Measurements from ENCODE around the gene ARMC12. TPM values are rescaled to one million over a fixed set of nuclear protein-coding genes. Genes with fewer than 3 reads are reported as not detected.
A peak's percentile ranks its signal among the peaks of the same experiment; 100 is the strongest.

Gene ARMC12
- total and polyA plus RNA-seq, 2 of the 13 experiments (the other 11 are each of a cell fraction or from before 2014, with no cell fraction given): 1.3 TPM; not detected in 1

- peak; percentile 40; the same call in 1 of the 3 replicates for ATAC-seq
- intact Hi-C loops (cut with micrococcal nuclease; ENCODE audit: unreplicated experiment): no loop called here
These were observed 26.5 kb upstream of the ARMC12 start for GRCh38 chr6:35710241-35710847.

More at GRCh38 chr6:35710241-35710847, 26.5 kb upstream of the ARMC12 start:
- Histone ChIP-seq H2AFZ (ENCODE audit: low read length) (no peak overlapping the region), H3K4me3 (replicated peaks in 1 of 3; ENCODE audit: insufficient read depth in 1 of 3, low read depth in 2 of 3, low read length in 3 of 3) (no peak overlapping the region), H3K27ac (ENCODE audit: extremely low read length, insufficient read depth, low read length) (no peak overlapping the region), H3K4me2 (ENCODE audit: low read depth, low read length) (no peak overlapping the region), H3K36me3 (replicated peaks in 1 of 2; ENCODE audit: control insufficient read depth in 1 of 2, insufficient read depth in 2 of 2, low read length in 2 of 2) (no peaks in the 10 kb centered on the region), H3K9me3 (ENCODE audit: low read length) (no peaks in the 10 kb centered on the region), H3K4me1 (ENCODE audit: insufficient read depth, low read length) (peaks cover 25% of the 10 kb centered on the region), H4K20me1 (ENCODE audit: insufficient read depth, low read length) (no peaks in the 10 kb centered on the region), H3K79me2 (ENCODE audit: insufficient read depth, low read length) (no peaks in the 10 kb centered on the region), H3K9ac (ENCODE audit: insufficient read depth, low read depth, low read length) (no peak overlapping the region), H3K27me3 (ENCODE audit: control insufficient read depth in 1 of 2, insufficient read depth in 2 of 2, low read length in 2 of 2) (no peaks in the 10 kb centered on the region)
- TF ChIP-seq ATF6 (CRISPR knock-in tag; conservative IDR thresholded peaks at IDR 0.05): no peak
- 0 out of 2 replicates have a peak, but pooled peaks have one; percentile 11 for TF ChIP-seq FOSL1 (CRISPR knock-in tag; IDR thresholded peaks at IDR 0.05; ENCODE audit: borderline replicate concordance)
- no peak for TF ChIP-seq PTBP1 (IDR thresholded peaks at IDR 0.05; ENCODE audit: low read depth, low read length, poor library complexity, severe bottlenecking)
- TF ChIP-seq, protein P1, sequence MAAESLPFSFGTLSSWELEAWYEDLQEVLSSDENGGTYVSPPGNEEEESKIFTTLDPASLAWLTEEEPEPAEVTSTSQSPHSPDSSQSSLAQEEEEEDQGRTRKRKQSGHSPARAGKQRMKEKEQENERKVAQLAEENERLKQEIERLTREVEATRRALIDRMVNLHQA (CRISPR knock-in tag; IDR thresholded peaks at IDR 0.05): no peak
- peak; percentile 91 for TF ChIP-seq FOSL2 (CRISPR knock-in tag; IDR thresholded peaks at IDR 0.05)
- TF ChIP-seq THAP8 (CRISPR knock-in tag; IDR thresholded peaks at IDR 0.05; ENCODE audit: borderline replicate concordance): no peak
- TF ChIP-seq SAP130 (CRISPR knock-in tag; IDR thresholded peaks at IDR 0.05; ENCODE audit: low read depth): 0 out of 2 replicates have a peak, but pooled peaks have one; percentile 17
- TF ChIP-seq ATF3 (CRISPR knock-in tag; IDR thresholded peaks at IDR 0.05): peak; percentile 66; the same call in 1 of the 2 replicates
- TF ChIP-seq RARA (CRISPR knock-in tag; IDR thresholded peaks at IDR 0.05): 0 out of 2 replicates have a peak, but pooled peaks have one; percentile 22
- TF ChIP-seq, protein P2, sequence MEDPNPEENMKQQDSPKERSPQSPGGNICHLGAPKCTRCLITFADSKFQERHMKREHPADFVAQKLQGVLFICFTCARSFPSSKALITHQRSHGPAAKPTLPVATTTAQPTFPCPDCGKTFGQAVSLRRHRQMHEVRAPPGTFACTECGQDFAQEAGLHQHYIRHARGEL (CRISPR knock-in tag; IDR thresholded peaks at IDR 0.05): no peak
- TF ChIP-seq, protein P3, sequence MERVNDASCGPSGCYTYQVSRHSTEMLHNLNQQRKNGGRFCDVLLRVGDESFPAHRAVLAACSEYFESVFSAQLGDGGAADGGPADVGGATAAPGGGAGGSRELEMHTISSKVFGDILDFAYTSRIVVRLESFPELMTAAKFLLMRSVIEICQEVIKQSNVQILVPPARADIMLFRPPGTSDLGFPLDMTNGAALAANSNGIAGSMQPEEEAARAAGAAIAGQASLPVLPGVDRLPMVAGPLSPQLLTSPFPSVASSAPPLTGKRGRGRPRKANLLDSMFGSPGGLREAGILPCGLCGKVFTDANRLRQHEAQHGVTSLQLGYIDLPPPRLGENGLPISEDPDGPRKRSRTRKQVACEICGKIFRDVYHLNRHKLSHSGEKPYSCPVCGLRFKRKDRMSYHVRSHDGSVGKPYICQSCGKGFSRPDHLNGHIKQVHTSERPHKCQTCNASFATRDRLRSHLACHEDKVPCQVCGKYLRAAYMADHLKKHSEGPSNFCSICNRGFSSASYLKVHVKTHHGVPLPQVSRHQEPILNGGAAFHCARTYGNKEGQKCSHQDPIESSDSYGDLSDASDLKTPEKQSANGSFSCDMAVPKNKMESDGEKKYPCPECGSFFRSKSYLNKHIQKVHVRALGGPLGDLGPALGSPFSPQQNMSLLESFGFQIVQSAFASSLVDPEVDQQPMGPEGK (CRISPR knock-in tag; IDR thresholded peaks at IDR 0.05): no peak
- TF ChIP-seq MAFK (conservative IDR thresholded peaks at IDR 0.05 in 1 of 2, IDR thresholded peaks at IDR 0.05 in 1 of 2; ENCODE audit: low read length in 2 of 2): peak; percentile 54 to 59; a peak in 3 of 4 replicates
- peak; percentile 93 for TF ChIP-seq CEBPB (IDR thresholded peaks at IDR 0.05; ENCODE audit: borderline replicate concordance, low read depth, low read length)
- TF ChIP-seq CEBPG (CRISPR knock-in tag; IDR thresholded peaks at IDR 0.05): peak; percentile 81
- peak; percentile 42; the same call in 1 of the 2 replicates for TF ChIP-seq MAFF (IDR thresholded peaks at IDR 0.05; ENCODE audit: low read depth, low read length)
- peak; percentile 54 for FAIRE-seq
- in situ Hi-C loops (cut with HindIII; ENCODE audit: extremely low pct_ligation_motif_present, low pct_unique_long_range_greater_than_20kb): no loop called here
- ChIA-PET POLR2A (no interaction called here), CTCF (ENCODE audit: low intra/inter-chr PET ratio, low total read pairs) (no interaction called here)
- DNase-seq (ENCODE audit: low spot score): no peak
- 26% methylated on average over 4 of the region's 4 CpGs for WGBS (ENCODE audit: low lambda C conversion rate)
- no TSS peak for BruUV-seq (replicated peaks)

Data from HepG2 (cell line).